Measurements from ENCODE around the gene NRAP. TPM values are rescaled to one million over a fixed set of nuclear protein-coding genes. Genes with fewer than 3 reads are reported as not detected.
A peak's percentile ranks its signal among the peaks of the same experiment; 100 is the strongest.

NRAP gene
- total RNA-seq, 1 donor from 2014 or later: not detected

DNA sequence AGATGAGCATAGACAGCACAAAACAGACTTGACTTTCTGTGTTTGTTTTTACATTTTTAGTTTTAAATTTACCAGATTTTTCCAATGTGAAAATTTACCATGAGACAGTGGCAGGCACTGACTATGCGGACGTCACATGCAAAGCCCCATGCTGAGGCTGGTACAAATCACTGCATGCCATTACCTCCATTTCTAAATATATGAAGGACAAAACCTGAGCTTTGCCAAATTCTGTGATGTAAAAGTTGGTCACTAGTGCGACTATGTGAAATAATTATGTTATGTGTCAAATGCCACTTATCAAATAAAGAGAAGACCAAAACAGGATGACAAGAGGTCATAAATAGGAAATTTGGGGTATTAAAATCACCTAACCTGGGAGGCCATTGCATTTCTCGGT is 22.1 kb downstream of the NRAP start:
- TF ChIP-seq EZH2 (IDR thresholded peaks at IDR 0.05): no peak
- TF ChIP-seq EZH2phosphoT487 (IDR thresholded peaks at IDR 0.05): no peak
- no peak for TF ChIP-seq CTCF (IDR thresholded peaks at IDR 0.05)
- no peak overlapping the region for H3K27ac ChIP-seq
- H3K4me3 ChIP-seq: no peak overlapping the region
- H3K4me1 ChIP-seq: no peaks in the 10 kb centered on the region
- H3F3A ChIP-seq (ENCODE audit: low read depth): no peaks in the 10 kb centered on the region
- H3K27me3 Mint-ChIP-seq (ENCODE audit: insufficient read depth, low read depth): peaks cover 2% of the 10 kb centered on the region
- no peak overlapping the region for H3K4me2 ChIP-seq
- H3K27ac Mint-ChIP-seq: no peak overlapping the region
- H3K4me1 Mint-ChIP-seq: peaks cover 7% of the 10 kb centered on the region
- H3K36me3 ChIP-seq: no peaks in the 10 kb centered on the region
- no peaks in the 10 kb centered on the region for H3K9me3 ChIP-seq (ENCODE audit: low read depth)
- no peak overlapping the region for H2AFZ ChIP-seq (replicated peaks)
- no peaks in the 10 kb centered on the region for H3K9me3 Mint-ChIP-seq
- no peak overlapping the region for H3K4me3 Mint-ChIP-seq
- H3K9ac ChIP-seq: no peak overlapping the region
- no peaks in the 10 kb centered on the region for H3K27me3 ChIP-seq
- H3K79me2 ChIP-seq (ENCODE audit: low read depth): no peaks in the 10 kb centered on the region
- H4K20me1 ChIP-seq (ENCODE audit: low read depth): no peaks in the 10 kb centered on the region
- no peak for DNase-seq (ENCODE audit: low spot score)
- no peaks in the 10 kb centered on the region for H3K36me3 Mint-ChIP-seq

DNA sequence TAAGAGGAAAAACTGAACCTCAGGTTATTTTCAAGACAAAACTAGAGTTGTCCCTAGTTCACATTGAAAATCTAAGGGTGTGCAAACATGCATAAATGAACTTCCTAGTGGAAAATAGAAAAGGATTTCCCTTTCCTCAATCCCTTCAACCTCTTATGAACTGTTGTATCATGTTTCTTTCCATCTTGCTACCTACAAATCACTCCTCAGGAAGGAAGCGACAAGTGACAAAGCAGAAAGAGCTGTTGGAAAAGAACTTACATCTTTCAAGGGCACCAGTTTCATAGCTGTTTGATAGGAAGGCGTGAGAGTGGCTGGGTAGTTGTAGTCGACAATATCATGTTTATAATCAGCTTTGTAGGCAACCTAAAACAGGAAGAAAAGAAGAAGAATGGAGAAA is 23.9 kb downstream of the NRAP start:
- peaks cover 2% of the 10 kb centered on the region for H3K9me3 Mint-ChIP-seq
- Histone ChIP-seq H3K27ac (no peak overlapping the region), H3K4me2 (no peak overlapping the region), H3K9me3 (ENCODE audit: low read depth) (no peaks in the 10 kb centered on the region), H3K4me1 (no peaks in the 10 kb centered on the region), H3K36me3 (no peaks in the 10 kb centered on the region), H2AFZ (replicated peaks) (peak overlapping the region; percentile 20), H3K27me3 (no peaks in the 10 kb centered on the region), H4K20me1 (ENCODE audit: low read depth) (no peaks in the 10 kb centered on the region), H3K79me2 (ENCODE audit: low read depth) (no peaks in the 10 kb centered on the region), H3K9ac (no peak overlapping the region), H3K4me3 (no peak overlapping the region), H3F3A (ENCODE audit: low read depth) (no peaks in the 10 kb centered on the region)
- TF ChIP-seq EZH2 (IDR thresholded peaks at IDR 0.05): no peak
- peaks cover 7% of the 10 kb centered on the region for H3K4me1 Mint-ChIP-seq
- no peak overlapping the region for H3K27ac Mint-ChIP-seq
- H3K4me3 Mint-ChIP-seq: no peak overlapping the region
- DNase-seq (ENCODE audit: low spot score): no peak
- H3K27me3 Mint-ChIP-seq (ENCODE audit: insufficient read depth, low read depth): peaks cover 2% of the 10 kb centered on the region
- H3K36me3 Mint-ChIP-seq: peaks cover 1% of the 10 kb centered on the region

- Mint-ChIP-seq H3K27me3 (ENCODE audit: insufficient read depth, low read depth) (peaks cover 4% of the 10 kb centered on the region), H3K36me3 (peaks cover 1% of the 10 kb centered on the region), H3K4me3 (peak overlapping the region; percentile 51), H3K9me3 (peaks cover 4% of the 10 kb centered on the region), H3K27ac (peak overlapping the region; percentile 97), H3K4me1 (peaks cover 28% of the 10 kb centered on the region)
- H3K27me3 ChIP-seq: no peaks in the 10 kb centered on the region
- H3K4me1 ChIP-seq: peaks cover 34% of the 10 kb centered on the region
- no peaks in the 10 kb centered on the region for H4K20me1 ChIP-seq (ENCODE audit: low read depth)
- H3K4me2 ChIP-seq: peak overlapping the region; percentile 46
- no peak overlapping the region for H3K9ac ChIP-seq
- peak; percentile 68 for DNase-seq (ENCODE audit: low spot score)
- peaks cover 12% of the 10 kb centered on the region for H3F3A ChIP-seq (ENCODE audit: low read depth)
- no peak overlapping the region for H3K4me3 ChIP-seq
- H3K9me3 ChIP-seq (ENCODE audit: low read depth): no peaks in the 10 kb centered on the region
- H3K27ac ChIP-seq: peak overlapping the region; percentile 46
- TF ChIP-seq EZH2phosphoT487 (IDR thresholded peaks at IDR 0.05): no peak
- no peak for TF ChIP-seq EZH2 (IDR thresholded peaks at IDR 0.05)
- no peak for TF ChIP-seq CTCF (IDR thresholded peaks at IDR 0.05)
- no peaks in the 10 kb centered on the region for H3K36me3 ChIP-seq
- no peaks in the 10 kb centered on the region for H3K79me2 ChIP-seq (ENCODE audit: low read depth)
- no peak overlapping the region for H2AFZ ChIP-seq (replicated peaks)
These were observed 32.0 kb downstream of the NRAP start for GRCh38 chr10:113631684-113632367.

- H3F3A ChIP-seq (ENCODE audit: low read depth): peaks cover 12% of the 10 kb centered on the region
- no peak overlapping the region for H2AFZ ChIP-seq (replicated peaks)
- H3K79me2 ChIP-seq (ENCODE audit: low read depth): no peaks in the 10 kb centered on the region
- peak overlapping the region; percentile 46 for H3K4me2 ChIP-seq
- H3K4me1 Mint-ChIP-seq: peaks cover 28% of the 10 kb centered on the region
- peak overlapping the region; percentile 97 for H3K27ac Mint-ChIP-seq
- no peak overlapping the region for H3K4me3 Mint-ChIP-seq
- TF ChIP-seq CTCF (IDR thresholded peaks at IDR 0.05) (no peak), EZH2phosphoT487 (IDR thresholded peaks at IDR 0.05) (no peak), EZH2 (IDR thresholded peaks at IDR 0.05) (no peak)
- no peak overlapping the region for H3K9ac ChIP-seq
- no peaks in the 10 kb centered on the region for H3K36me3 ChIP-seq
- peaks cover 1% of the 10 kb centered on the region for H3K36me3 Mint-ChIP-seq
- H3K4me1 ChIP-seq: peaks cover 37% of the 10 kb centered on the region
- no peaks in the 10 kb centered on the region for H4K20me1 ChIP-seq (ENCODE audit: low read depth)
- no peak for DNase-seq (ENCODE audit: low spot score)
- H3K27me3 ChIP-seq: no peaks in the 10 kb centered on the region
- H3K9me3 ChIP-seq (ENCODE audit: low read depth): no peaks in the 10 kb centered on the region
- peak overlapping the region; percentile 46 for H3K27ac ChIP-seq
- peaks cover 4% of the 10 kb centered on the region for H3K27me3 Mint-ChIP-seq (ENCODE audit: insufficient read depth, low read depth)
- H3K4me3 ChIP-seq: no peak overlapping the region
- peaks cover 4% of the 10 kb centered on the region for H3K9me3 Mint-ChIP-seq
These were observed 32.8 kb downstream of the NRAP start for GRCh38 chr10:113630929-113631533.
